Lower leg skin (tissue), 4 donors: ENCODE results near the gene SYNE2. TPM values are rescaled to one million over a fixed set of nuclear protein-coding genes. Genes with fewer than 3 reads are reported as not detected.

Experiments used
- DNase-seq, 2 donors: peaks; one replicate each; pipeline ENCODE4 v3.0.0-alpha.2; 2019; ENCODE audit warnings: low spot score in 2 of 2
- H3K4me3 ChIP-seq: fragments of 200-600 bp; sonication (generic); 2 replicates; pipeline ENCODE4 v1.5.1; 2017; ENCODE audit warnings: mild to moderate bottlenecking, low read depth; ENCODE audit not compliant: poor library complexity, severe bottlenecking
- CTCF ChIP-seq, 3 donors: fragments of 450-650 bp; IDR thresholded peaks; one replicate each; pipeline ENCODE4 v1.5.1; 2016; ENCODE audit warnings: antibody characterized with exemption in 3 of 3, mild to moderate bottlenecking in 3 of 3, moderate library complexity in 2 of 3
- POLR2A ChIP-seq, 2 donors: fragments of 450-650 bp; IDR thresholded peaks; one replicate each; pipeline ENCODE4 v1.6.1; 2016 to 2017; ENCODE audit warnings: antibody characterized with exemption in 2 of 2, mild to moderate bottlenecking in 1 of 2, moderate library complexity in 1 of 2
- WGBS, 2 donors: methylation state at CpG; one replicate each; pipeline ENCODE4 v1.1.5; 2018; 5-methylcytosine and 5-hydroxymethylcytosine counted together
- intact Hi-C: fragments of 100-400 bp; cut with DNase I; formaldehyde crosslinking; loops from one replicate; pipeline ENCODE4 v1.15.0; 2023; ENCODE audit warnings: low total_unique reads
- total RNA-seq, 4 donors: library from RNA; depleted of rRNA; stranded (reverse); fragments of >200 nt; gene quantifications; one replicate each; pipeline ENCODE4 v1.1.0, GENCODE V29; 2016

SYNE2 gene
- total RNA-seq, 4 donors from 2014 or later, result 200 to 479 (median 232) TPM

GRCh38 chr14:64061706-64062105 lies 208.9 kb downstream of the SYNE2 start:
- H3K4me3 ChIP-seq, result no peak overlapping the region
- DNase-seq, result no peak
- intact Hi-C loops, result no loop called here
- no peak for TF ChIP-seq CTCF (IDR thresholded peaks at IDR 0.05)
- 57 to 60% methylated on average over 1 of the region's 1 CpG for WGBS, 2 donors

GRCh38 chr14:64062381-64063115 lies 209.7 kb downstream of the SYNE2 start:
- DNase-seq, result no peak
- H3K4me3 ChIP-seq, result no peak overlapping the region
- 61 to 67% methylated on average over 7 of the region's 7 CpGs for WGBS, 2 donors
- no peak for TF ChIP-seq CTCF (IDR thresholded peaks at IDR 0.05)
- no peak for TF ChIP-seq POLR2A (IDR thresholded peaks at IDR 0.05)
- intact Hi-C loops, result no loop called here

- H3K4me3 ChIP-seq, result no peak overlapping the region
- DNase-seq, result no peak
- intact Hi-C loops, result no loop called here
- no peak for TF ChIP-seq POLR2A (IDR thresholded peaks at IDR 0.05)
- no peak for TF ChIP-seq CTCF (IDR thresholded peaks at IDR 0.05)
- 95 to 99% methylated on average over 2 of the region's 2 CpGs for WGBS, 2 donors
These were observed 211.6 kb downstream of the SYNE2 start for GRCh38 chr14:64064447-64064846.

GRCh38 chr14:64069634-64070359 lies 217.0 kb downstream of the SYNE2 start:
- TF ChIP-seq CTCF (IDR thresholded peaks at IDR 0.05) (no peak), POLR2A (IDR thresholded peaks at IDR 0.05) (no peak)
- WGBS, 2 donors, result 82 to 83% methylated on average over 5 of the region's 5 CpGs
- DNase-seq, result no peak
- H3K4me3 ChIP-seq, result no peak overlapping the region
- intact Hi-C loops, result no loop called here

- 56 to 67% methylated on average over 2 of the region's 2 CpGs for WGBS, 2 donors
- no peak for DNase-seq
- intact Hi-C loops, result no loop called here
- TF ChIP-seq CTCF (IDR thresholded peaks at IDR 0.05) (no peak), POLR2A (IDR thresholded peaks at IDR 0.05) (no peak)
- no peak overlapping the region for H3K4me3 ChIP-seq
These were observed 222.3 kb downstream of the SYNE2 start for GRCh38 chr14:64074961-64075612.
